HG02642 (cell line): ENCODE measurements around the gene TENM3.

Experiments
- ATAC-seq: cut with Tn5 transposase; IDR thresholded peaks from one replicate; pipeline ENCODE4 v1.9.1; 2021; ENCODE audit warnings: mild to moderate bottlenecking; ENCODE audit not compliant: unreplicated experiment, poor library complexity

Gene TENM3

GRCh38 chr4:182842104-182842600 is 599.0 kb downstream of the TENM3 start:
- no peak for ATAC-seq

- no peak for ATAC-seq
Measured at GRCh38 chr4:182842759-182843390, 599.7 kb downstream of the TENM3 start.

GRCh38 chr4:182843808-182844325 is 600.7 kb downstream of the TENM3 start:
- ATAC-seq: no peak

- ATAC-seq: no peak
Measured at GRCh38 chr4:182845618-182846017, 602.4 kb downstream of the TENM3 start.

DNA sequence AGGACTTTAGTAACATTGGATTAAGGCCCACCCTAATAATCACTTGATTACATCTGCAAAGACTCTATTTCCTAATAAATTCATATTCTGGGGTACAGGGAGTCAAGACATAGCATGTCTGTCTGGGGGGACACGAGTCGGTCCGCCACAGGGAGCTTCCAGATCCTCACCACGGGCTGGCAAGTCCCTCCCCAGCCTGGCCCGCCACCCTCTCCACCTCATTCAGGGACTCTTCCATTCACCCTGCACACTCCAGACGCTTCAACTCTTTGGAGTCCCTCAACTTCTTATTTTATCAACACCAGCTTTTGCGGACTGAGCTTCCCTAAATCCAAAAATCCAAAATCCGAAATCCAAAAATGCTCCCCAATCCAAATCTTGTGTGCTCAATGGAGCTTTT is 602.8 kb downstream of the TENM3 start:
- no peak for ATAC-seq

DNA sequence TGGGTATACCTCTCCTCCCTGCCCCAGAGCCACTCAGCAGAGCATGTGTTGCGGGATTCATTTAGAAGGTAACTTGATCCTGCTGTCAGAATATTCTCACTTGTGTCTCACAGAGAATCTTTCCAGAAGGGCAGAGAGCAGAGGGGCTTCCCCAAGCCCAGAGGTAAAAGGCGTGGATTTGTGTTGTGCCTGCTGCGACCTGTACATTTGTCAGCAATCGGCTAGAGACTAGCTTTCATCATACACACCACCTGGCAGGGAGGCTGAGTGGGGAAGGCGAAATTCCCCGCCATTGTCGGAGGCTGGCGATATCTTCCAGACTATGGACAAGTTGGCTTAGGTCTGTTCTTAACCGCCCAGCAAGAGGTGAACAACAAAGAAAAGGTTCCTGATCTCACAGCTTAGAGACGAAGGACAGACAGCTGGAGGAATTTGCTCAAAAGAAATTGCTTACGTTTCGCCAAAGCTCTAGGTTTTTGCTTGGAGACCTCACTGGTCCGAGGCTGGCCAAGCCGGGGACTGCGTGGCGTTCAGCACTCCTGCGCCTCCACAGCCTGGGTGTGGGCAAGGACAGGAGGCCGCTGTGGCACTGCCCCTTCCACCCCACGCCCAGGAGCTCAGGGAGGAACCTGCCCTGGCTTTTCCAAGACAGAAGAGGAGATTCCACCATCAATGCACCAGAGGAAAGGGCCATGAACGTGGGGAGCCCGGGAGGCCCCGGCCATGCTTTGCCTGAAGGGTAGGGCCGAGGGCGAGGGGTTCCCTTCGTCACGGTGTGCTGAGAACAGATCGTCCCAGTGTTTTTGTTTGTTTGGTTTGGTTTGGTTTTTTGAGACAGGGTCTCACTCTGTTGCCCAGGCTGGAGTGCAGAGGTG is 604.6 kb downstream of the TENM3 start:
- no peak for ATAC-seq

- no peak for ATAC-seq
Measured at GRCh38 chr4:182848685-182849084, 605.5 kb downstream of the TENM3 start.
